Mammary epithelial cell (primary cell): ENCODE measurements around the gene IRAK3.

Experiments used
- EZH2 ChIP-seq: IDR thresholded peaks from 2 replicates; pipeline ENCODE4 v1.6.1; 2012; ENCODE audit warnings: low read length, inconsistent platforms, borderline replicate concordance
- TF ChIP-seq, protein P1 (sequence below), 2 donors: IDR thresholded peaks in 1 of 2; conservative IDR thresholded peaks in 1 of 2; 2 replicates each; pipeline ENCODE4 v1.5.1; 2011 to 2012; ENCODE audit warnings: inconsistent platforms in 2 of 2, low read length in 2 of 2, mild to moderate bottlenecking in 2 of 2, control low read depth in 1 of 2, low read depth in 1 of 2; ENCODE audit not compliant: insufficient read depth in 1 of 2; ENCODE audit errors: extremely low read depth in 1 of 2

DNA sequence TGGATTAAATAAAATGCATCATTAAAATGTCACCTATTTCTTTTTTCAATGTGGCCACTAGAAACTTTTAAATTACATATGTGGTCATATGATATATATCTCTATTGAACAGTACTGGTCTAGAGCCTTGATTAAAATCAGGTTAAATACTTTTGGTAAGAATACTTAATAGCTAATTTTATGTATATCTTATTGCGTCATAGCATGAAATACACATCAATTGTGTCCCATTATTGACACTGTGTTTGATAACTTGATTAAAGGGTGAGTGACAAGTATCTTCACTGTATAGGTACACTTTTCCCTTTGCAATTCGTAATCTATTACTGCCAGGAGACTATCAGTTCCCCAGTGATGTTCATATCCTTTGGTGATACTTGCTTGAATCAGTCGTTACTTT lies 108.9 kb downstream of the IRAK3 start:
- TF ChIP-seq, protein P1, sequence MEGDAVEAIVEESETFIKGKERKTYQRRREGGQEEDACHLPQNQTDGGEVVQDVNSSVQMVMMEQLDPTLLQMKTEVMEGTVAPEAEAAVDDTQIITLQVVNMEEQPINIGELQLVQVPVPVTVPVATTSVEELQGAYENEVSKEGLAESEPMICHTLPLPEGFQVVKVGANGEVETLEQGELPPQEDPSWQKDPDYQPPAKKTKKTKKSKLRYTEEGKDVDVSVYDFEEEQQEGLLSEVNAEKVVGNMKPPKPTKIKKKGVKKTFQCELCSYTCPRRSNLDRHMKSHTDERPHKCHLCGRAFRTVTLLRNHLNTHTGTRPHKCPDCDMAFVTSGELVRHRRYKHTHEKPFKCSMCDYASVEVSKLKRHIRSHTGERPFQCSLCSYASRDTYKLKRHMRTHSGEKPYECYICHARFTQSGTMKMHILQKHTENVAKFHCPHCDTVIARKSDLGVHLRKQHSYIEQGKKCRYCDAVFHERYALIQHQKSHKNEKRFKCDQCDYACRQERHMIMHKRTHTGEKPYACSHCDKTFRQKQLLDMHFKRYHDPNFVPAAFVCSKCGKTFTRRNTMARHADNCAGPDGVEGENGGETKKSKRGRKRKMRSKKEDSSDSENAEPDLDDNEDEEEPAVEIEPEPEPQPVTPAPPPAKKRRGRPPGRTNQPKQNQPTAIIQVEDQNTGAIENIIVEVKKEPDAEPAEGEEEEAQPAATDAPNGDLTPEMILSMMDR (conservative IDR thresholded peaks at IDR 0.05 in 1 of 2, IDR thresholded peaks at IDR 0.05 in 1 of 2; ENCODE audit: extremely low read depth in 1 of 2, insufficient read depth in 1 of 2, low read depth in 1 of 2, low read length in 2 of 2): no peak
- no peak for TF ChIP-seq EZH2
